DND-41 (cell line): ENCODE results near the gene ECHDC3.

Source experiments
- ATAC-seq: fragments of 200-7000 bp; cut with Tn5 transposase; 3 replicates; pipeline ENCODE4 v1.9.1; 2021; ENCODE audit warnings: low read depth; ENCODE audit not compliant: insufficient read depth
- DNase-seq: peaks from one replicate; pipeline ENCODE4 v3.0.0-alpha.2; 2020
- H2AFZ ChIP-seq: 2 replicates; pipeline ENCODE4 v1.6.0; 2012; ENCODE audit warnings: low read depth, low read length
- H3K27ac ChIP-seq: 2 replicates; pipeline ENCODE4 v1.5.1; 2012; ENCODE audit warnings: low read length, inconsistent platforms
- H3K27me3 ChIP-seq: fragments of 200-600 bp; sonication (generic); 2 replicates; pipeline ENCODE4 v1.6.0; 2012; ENCODE audit warnings: low read length, mild to moderate bottlenecking, inconsistent platforms; ENCODE audit not compliant: insufficient read depth, poor library complexity
- H3K36me3 ChIP-seq: 2 replicates; pipeline ENCODE4 v1.5.1; 2012; ENCODE audit warnings: low read length, inconsistent platforms; ENCODE audit not compliant: insufficient read depth
- H3K4me1 ChIP-seq: 2 replicates; pipeline ENCODE4 v1.5.1; 2012; ENCODE audit warnings: mild to moderate bottlenecking, low read length; ENCODE audit not compliant: insufficient read depth
- H3K4me2 ChIP-seq: 2 replicates; pipeline ENCODE4 v1.6.0; 2012; ENCODE audit warnings: mild to moderate bottlenecking, moderate library complexity, low read length, inconsistent platforms; ENCODE audit not compliant: insufficient read depth
- H3K4me3 ChIP-seq, 2 experiments: fragments of 200-600 bp in 1 of 2; shearing (Covaris generic) in 1 of 2; 2 replicates each; pipeline ENCODE4 v1.5.1; 2012 to 2016; ENCODE audit warnings: inconsistent platforms in 2 of 2, low read length in 2 of 2, mild to moderate bottlenecking in 2 of 2, low read depth in 1 of 2, moderate library complexity in 1 of 2
- H3K79me2 ChIP-seq: 2 replicates; pipeline ENCODE4 v1.6.0; 2012; ENCODE audit warnings: low read length, inconsistent platforms; ENCODE audit not compliant: insufficient read depth
- H3K9ac ChIP-seq: 2 replicates; pipeline ENCODE4 v1.6.0; 2012; ENCODE audit warnings: low read depth, mild to moderate bottlenecking, inconsistent platforms, low read length, moderate library complexity
- H3K9me3 ChIP-seq: 2 replicates; pipeline ENCODE4 v1.5.1; 2012; ENCODE audit warnings: low read length, moderate library complexity, mild to moderate bottlenecking, inconsistent platforms; ENCODE audit not compliant: insufficient read depth, severe bottlenecking
- H4K20me1 ChIP-seq: 2 replicates; pipeline ENCODE4 v1.6.0; 2012; ENCODE audit warnings: low read length; ENCODE audit not compliant: insufficient read depth
- CTCF ChIP-seq: IDR thresholded peaks from 2 replicates; pipeline ENCODE4 v1.5.1; 2012; ENCODE audit warnings: borderline replicate concordance, low read length, moderate library complexity, mild to moderate bottlenecking; ENCODE audit not compliant: poor library complexity, severe bottlenecking; ENCODE audit errors: extremely low read depth
- EZH2 ChIP-seq: IDR thresholded peaks from 3 replicates; pipeline ENCODE4 v1.6.1; 2012; ENCODE audit warnings: borderline replicate concordance, low read depth, mild to moderate bottlenecking, moderate library complexity, low read length, inconsistent platforms; ENCODE audit not compliant: severe bottlenecking

ECHDC3 gene

GRCh38 chr10:11697718-11698527 lies 44.3 kb upstream of the ECHDC3 start:
- Histone ChIP-seq H3K79me2 (no peaks in the 10 kb centered on the region), H3K4me3 (no peak overlapping the region), H2AFZ (no peak overlapping the region), H3K4me1 (no peaks in the 10 kb centered on the region), H3K9ac (no peak overlapping the region), H4K20me1 (no peaks in the 10 kb centered on the region), H3K36me3 (no peaks in the 10 kb centered on the region), H3K4me2 (no peak overlapping the region), H3K27ac (no peak overlapping the region), H3K27me3 (no peaks in the 10 kb centered on the region), H3K9me3 (no peaks in the 10 kb centered on the region)
- TF ChIP-seq EZH2 (no peak), CTCF (peak; percentile 48)
- ATAC-seq: peak; percentile 66; the same call in 1 of the 3 replicates
- DNase-seq: peak; percentile 28

- H3K9ac ChIP-seq: no peak overlapping the region
- no peak overlapping the region for H3K4me3 ChIP-seq
- H3K4me1 ChIP-seq: no peaks in the 10 kb centered on the region
- no peaks in the 10 kb centered on the region for H3K27me3 ChIP-seq
- H3K36me3 ChIP-seq: no peaks in the 10 kb centered on the region
- ATAC-seq (no peak), DNase-seq (no peak)
- H2AFZ ChIP-seq: no peak overlapping the region
- no peaks in the 10 kb centered on the region for H3K9me3 ChIP-seq
- H3K79me2 ChIP-seq: no peaks in the 10 kb centered on the region
- no peak overlapping the region for H3K27ac ChIP-seq
- no peaks in the 10 kb centered on the region for H4K20me1 ChIP-seq
- H3K4me2 ChIP-seq: no peak overlapping the region
- TF ChIP-seq CTCF: no peak
- TF ChIP-seq EZH2: no peak
Measured at GRCh38 chr10:11698691-11699549, 43.3 kb upstream of the ECHDC3 start.

- Histone ChIP-seq H4K20me1 (no peaks in the 10 kb centered on the region), H3K4me2 (no peak overlapping the region), H3K4me3 (no peak overlapping the region), H3K27me3 (no peaks in the 10 kb centered on the region), H3K79me2 (no peaks in the 10 kb centered on the region), H3K27ac (no peak overlapping the region), H3K4me1 (no peaks in the 10 kb centered on the region), H3K36me3 (no peaks in the 10 kb centered on the region), H3K9ac (no peak overlapping the region), H3K9me3 (no peaks in the 10 kb centered on the region), H2AFZ (no peak overlapping the region)
- TF ChIP-seq CTCF (no peak), EZH2 (no peak)
- DNase-seq (no peak), ATAC-seq (no peak)
Measured at GRCh38 chr10:11699550-11700097, 42.6 kb upstream of the ECHDC3 start.
